H9 (cell line): Measurements from ENCODE around the gene NUPR1. TPM values are rescaled to one million over a fixed set of nuclear protein-coding genes. Genes with fewer than 3 reads are reported as not detected.

ENCODE experiments used
- DNase-seq: peaks from one replicate; pipeline ENCODE4 v3.0.0-alpha.2; 2017
- H2AFZ ChIP-seq: one replicate; pipeline ENCODE4 v1.6.1; 2013; ENCODE audit warnings: mild to moderate bottlenecking, low read length, control low read depth, moderate library complexity
- H2AK5ac ChIP-seq: 2 replicates; pipeline ENCODE4 v1.6.1; 2013; ENCODE audit warnings: low read length, control low read depth, mixed read lengths; ENCODE audit not compliant: insufficient read length
- H2BK120ac ChIP-seq: one replicate; pipeline ENCODE4 v1.6.1; 2013; ENCODE audit warnings: low read depth, mild to moderate bottlenecking, low read length, control low read depth, inconsistent platforms; ENCODE audit not compliant: poor library complexity, severe bottlenecking
- H2BK12ac ChIP-seq: 2 replicates; pipeline ENCODE4 v1.6.1; 2013; ENCODE audit warnings: low read length, control low read depth, mixed read lengths, low read depth; ENCODE audit not compliant: insufficient read length
- H2BK15ac ChIP-seq: 2 replicates; pipeline ENCODE4 v1.6.1; 2013; ENCODE audit warnings: low read depth, low read length, control low read depth
- H2BK20ac ChIP-seq: one replicate; pipeline ENCODE4 v1.6.1; 2013; ENCODE audit warnings: low read depth, mild to moderate bottlenecking, low read length, control low read depth, inconsistent platforms; ENCODE audit not compliant: poor library complexity, severe bottlenecking
- H2BK5ac ChIP-seq: 2 replicates; pipeline ENCODE4 v1.6.1; 2013; ENCODE audit warnings: low read length, control low read depth, mixed read lengths; ENCODE audit not compliant: insufficient read length
- H3K14ac ChIP-seq: 2 replicates; pipeline ENCODE4 v1.6.1; 2013; ENCODE audit warnings: low read length, control low read depth; ENCODE audit not compliant: insufficient read depth
- H3K18ac ChIP-seq: 2 replicates; pipeline ENCODE4 v1.6.1; 2013; ENCODE audit warnings: low read depth, mild to moderate bottlenecking, mixed read lengths, low read length, control low read depth; ENCODE audit not compliant: insufficient read length
- H3K23ac ChIP-seq: 2 replicates; pipeline ENCODE4 v1.6.1; 2013; ENCODE audit warnings: low read length, control low read depth, mixed read lengths, low read depth; ENCODE audit not compliant: insufficient read length
- H3K23me2 ChIP-seq: 2 replicates; pipeline ENCODE4 v1.6.1; 2013; ENCODE audit warnings: low read depth, mild to moderate bottlenecking, mixed read lengths, low read length, control low read depth; ENCODE audit not compliant: insufficient read length, poor library complexity, severe bottlenecking
- H3K27ac ChIP-seq: 2 replicates; pipeline ENCODE4 v1.5.1; 2013; ENCODE audit warnings: low read length, control low read depth, mixed read lengths, low read depth; ENCODE audit not compliant: insufficient read length
- H3K27me3 ChIP-seq: 2 replicates; pipeline ENCODE4 v1.6.1; 2013; ENCODE audit warnings: low read length, control low read depth, inconsistent platforms; ENCODE audit not compliant: insufficient read depth
- H3K4ac ChIP-seq: 2 replicates; pipeline ENCODE4 v1.6.1; 2013; ENCODE audit warnings: low read depth, mild to moderate bottlenecking, control low read depth, inconsistent platforms, low read length, moderate library complexity
- H3K4me1 ChIP-seq: 2 replicates; pipeline ENCODE4 v1.6.1; 2013; ENCODE audit warnings: low read length, control low read depth, inconsistent platforms; ENCODE audit not compliant: insufficient read depth
- H3K4me2 ChIP-seq: 2 replicates; pipeline ENCODE4 v1.6.1; 2013; ENCODE audit warnings: low read length, control low read depth, mixed read lengths; ENCODE audit not compliant: insufficient read length, insufficient read depth
- H3K56ac ChIP-seq: 2 replicates; pipeline ENCODE4 v1.6.1; 2013; ENCODE audit warnings: low read depth, mild to moderate bottlenecking, mixed read lengths, low read length, control low read depth; ENCODE audit not compliant: insufficient read length
- H3K79me1 ChIP-seq: 2 replicates; pipeline ENCODE4 v1.6.1; 2013; ENCODE audit warnings: low read depth, mild to moderate bottlenecking, moderate library complexity, low read length, control low read depth, inconsistent platforms; ENCODE audit not compliant: insufficient read depth, poor library complexity, severe bottlenecking
- H3K79me2 ChIP-seq: 2 replicates; pipeline ENCODE4 v1.6.1; 2013; ENCODE audit warnings: low read length, control low read depth, inconsistent platforms; ENCODE audit not compliant: insufficient read depth
- H3K9ac ChIP-seq: 2 replicates; pipeline ENCODE4 v1.6.1; 2013; ENCODE audit warnings: low read length, control low read depth, mixed read lengths; ENCODE audit not compliant: insufficient read length; ENCODE audit errors: extremely low read depth
- H3K9me3 ChIP-seq: one replicate; pipeline ENCODE4 v1.6.1; 2013; ENCODE audit warnings: low read depth, low read length, inconsistent platforms; ENCODE audit not compliant: control insufficient read depth
- H3T11ph ChIP-seq: one replicate; pipeline ENCODE4 v1.6.1; 2013; ENCODE audit warnings: mild to moderate bottlenecking, low read length, control low read depth, inconsistent platforms
- H4K20me1 ChIP-seq: one replicate; pipeline ENCODE4 v1.6.1; 2013; ENCODE audit not compliant: control insufficient read depth, insufficient read length, insufficient read depth
- H4K5ac ChIP-seq: 2 replicates; pipeline ENCODE4 v1.6.1; 2013; ENCODE audit warnings: low read depth, mild to moderate bottlenecking, mixed read lengths, low read length, control low read depth; ENCODE audit not compliant: insufficient read length
- H4K8ac ChIP-seq: replicated peaks from 2 replicates; pipeline ENCODE4 v1.6.1; 2013; ENCODE audit warnings: low read length, control low read depth, mixed read lengths, low read depth; ENCODE audit not compliant: insufficient read length
- H4K91ac ChIP-seq: 2 replicates; pipeline ENCODE4 v1.6.1; 2013; ENCODE audit warnings: low read depth, mild to moderate bottlenecking, moderate library complexity, mixed read lengths, low read length, control low read depth; ENCODE audit not compliant: insufficient read length
- H3K27ac Mint-ChIP-seq, 3 experiments: 2 replicates in 2 of 3; 3 replicates in 1 of 3; pipeline ENCODE4 v1.8.0; 2020 to 2021; ENCODE audit warnings: mixed read lengths in 3 of 3, mild to moderate bottlenecking in 1 of 3, moderate library complexity in 1 of 3
- H3K27me3 Mint-ChIP-seq: 2 replicates; pipeline ENCODE4 v1.8.0; 2021; ENCODE audit warnings: low read depth, mild to moderate bottlenecking, moderate library complexity, mixed read lengths
- H3K36me3 Mint-ChIP-seq, 3 experiments: 2 replicates in 2 of 3; 3 replicates in 1 of 3; pipeline ENCODE4 v1.8.0; 2020 to 2021; ENCODE audit warnings: low read depth in 3 of 3, mixed read lengths in 3 of 3; ENCODE audit not compliant: insufficient read depth in 1 of 3
- H3K4me1 Mint-ChIP-seq, 2 experiments: 2 replicates each; pipeline ENCODE4 v1.8.0; 2020; ENCODE audit warnings: mixed read lengths in 2 of 2
- H3K4me3 Mint-ChIP-seq, 2 experiments: 2 replicates in 1 of 2; 3 replicates in 1 of 2; pipeline ENCODE4 v1.8.0; 2020 to 2021; ENCODE audit warnings: mild to moderate bottlenecking in 2 of 2, mixed read lengths in 2 of 2, moderate library complexity in 1 of 2
- H3K9me3 Mint-ChIP-seq, 2 experiments: 2 replicates in 1 of 2; 3 replicates in 1 of 2; pipeline ENCODE4 v1.8.0; 2020; ENCODE audit warnings: mild to moderate bottlenecking in 2 of 2, mixed read lengths in 2 of 2, moderate library complexity in 1 of 2
- CTCF ChIP-seq: fragments of 200-600 bp; sonication (generic); conservative IDR thresholded peaks from 3 replicates; pipeline ENCODE4 v1.8.0; 2021; ENCODE audit warnings: antibody characterized with exemption, mild to moderate bottlenecking
- WGBS: extraction: QIAGEN DNeasy Blood & Tissue Kit; methylation state at CpG from one replicate; pipeline ENCODE4 v1.1.7; 2013; ENCODE audit warnings: missing lambda C conversion rate, low lambda C conversion rate, mixed read lengths; ENCODE audit not compliant: insufficient read length; ENCODE audit errors: extremely low coverage; 5-methylcytosine and 5-hydroxymethylcytosine counted together
- total RNA-seq: library from RNA; stranded (reverse); gene quantifications from 2 replicates; pipeline ENCODE4 v1.2.1, GENCODE V29; 2021

Gene NUPR1
- total RNA-seq, 1 experiment from 2014 or later: 0.35 TPM

- DNase-seq: no peak
- no peak overlapping the region for H2BK5ac ChIP-seq
- H3K18ac ChIP-seq: no peak overlapping the region
- H3T11ph ChIP-seq: no peak overlapping the region
- peaks cover 27 to 28% of the 10 kb centered on the region in 2 experiments for H3K4me1 Mint-ChIP-seq
- H2BK120ac ChIP-seq: no peak overlapping the region
- no peaks in the 10 kb centered on the region for H3K9me3 Mint-ChIP-seq
- H3K27me3 Mint-ChIP-seq: no peaks in the 10 kb centered on the region
- H3K23ac ChIP-seq: no peak overlapping the region
- no peak overlapping the region for H4K8ac ChIP-seq
- peaks cover 0 to 3% (median 2%) of the 10 kb centered on the region in 3 experiments; a peak in 2 of 7 replicates for H3K36me3 Mint-ChIP-seq
- H4K91ac ChIP-seq: no peak overlapping the region
- no peak overlapping the region for H3K4me2 ChIP-seq
- H4K20me1 ChIP-seq: no peaks in the 10 kb centered on the region
- no peak overlapping the region for H3K56ac ChIP-seq
- no peak overlapping the region for H2AK5ac ChIP-seq
- no peak overlapping the region for H3K27ac Mint-ChIP-seq
- no peak for TF ChIP-seq CTCF
- H4K5ac ChIP-seq: no peak overlapping the region
- H3K4ac ChIP-seq: no peak overlapping the region
- no peak overlapping the region for H3K4me3 Mint-ChIP-seq
- H3K27ac ChIP-seq: no peak overlapping the region
- H2BK12ac ChIP-seq: no peak overlapping the region
- no peak overlapping the region for H2BK20ac ChIP-seq
- H3K14ac ChIP-seq: no peak overlapping the region
- no peaks in the 10 kb centered on the region for H3K27me3 ChIP-seq
- H3K4me1 ChIP-seq: no peaks in the 10 kb centered on the region; the same call in 1 of the 2 replicates
- no peaks in the 10 kb centered on the region for H3K79me1 ChIP-seq
- no peak overlapping the region for H2AFZ ChIP-seq
- no peak overlapping the region for H2BK15ac ChIP-seq
- no peaks in the 10 kb centered on the region for H3K9me3 ChIP-seq
- no peaks in the 10 kb centered on the region for H3K79me2 ChIP-seq
- no CpG with 5 or more reads among the region's 2 CpGs for WGBS
- no peak overlapping the region for H3K9ac ChIP-seq
- no peaks in the 10 kb centered on the region for H3K23me2 ChIP-seq
Observed at GRCh38 chr16:28574925-28575324, 36.2 kb upstream of the NUPR1 start.
